Endometrium (tissue), 2 donors: ENCODE data around the gene WSCD2.

Source experiments
- FAIRE-seq: peaks from 2 replicates; lab custom pipeline; 2012; peaks lifted over from hg19 to GRCh38; lab: Jason Lieb, UNC
- donor health status: control.
- donor health status: control.

WSCD2 gene

GRCh38 chr12:108129017-108129812 is at the start of gene WSCD2:
TSS of gene WSCD2 (plus strand) at chr12:108129288. CDS start at chr12:108195833, 66,545 bp downstream.
- no peak for FAIRE-seq

- no peak for FAIRE-seq
Observed at GRCh38 chr12:108079721-108080120, 49.4 kb upstream of the WSCD2 start.

GRCh38 chr12:108080363-108080762 is 48.7 kb upstream of the WSCD2 start:
- no peak for FAIRE-seq

- no peak for FAIRE-seq
Observed at GRCh38 chr12:108082485-108082884, 46.6 kb upstream of the WSCD2 start.

- no peak for FAIRE-seq
Observed at GRCh38 chr12:108087900-108088299, 41.2 kb upstream of the WSCD2 start.

GRCh38 chr12:108090107-108090899 is 38.8 kb upstream of the WSCD2 start:
- FAIRE-seq = no peak

- FAIRE-seq = no peak
Observed at GRCh38 chr12:108090932-108091678, 38.0 kb upstream of the WSCD2 start.

GRCh38 chr12:108091679-108092051 is 37.4 kb upstream of the WSCD2 start:
- no peak for FAIRE-seq

GRCh38 chr12:108093209-108093608 is 35.9 kb upstream of the WSCD2 start:
- FAIRE-seq = no peak

GRCh38 chr12:108094056-108094649 is 34.9 kb upstream of the WSCD2 start:
- FAIRE-seq = no peak

GRCh38 chr12:108097160-108097911 is 31.8 kb upstream of the WSCD2 start:
- no peak for FAIRE-seq

GRCh38 chr12:108098374-108098773 is 30.7 kb upstream of the WSCD2 start:
- no peak for FAIRE-seq

GRCh38 chr12:108099073-108099472 is 30.0 kb upstream of the WSCD2 start:
- no peak for FAIRE-seq

GRCh38 chr12:108099778-108100489 is 29.2 kb upstream of the WSCD2 start:
- no peak for FAIRE-seq

GRCh38 chr12:108101605-108102175 is 27.4 kb upstream of the WSCD2 start:
- FAIRE-seq = no peak

GRCh38 chr12:108102363-108102762 is 26.7 kb upstream of the WSCD2 start:
- FAIRE-seq = no peak

- no peak for FAIRE-seq
Observed at GRCh38 chr12:108103087-108103486, 26.0 kb upstream of the WSCD2 start.

GRCh38 chr12:108103517-108103916 is 25.6 kb upstream of the WSCD2 start:
- FAIRE-seq = no peak

- FAIRE-seq = no peak
Observed at GRCh38 chr12:108104657-108105056, 24.4 kb upstream of the WSCD2 start.

GRCh38 chr12:108106599-108106998 is 22.5 kb upstream of the WSCD2 start:
- no peak for FAIRE-seq

- FAIRE-seq = no peak
Observed at GRCh38 chr12:108107293-108107692, 21.8 kb upstream of the WSCD2 start.
